ENCODE results near the gene GNRH2. TPM values are rescaled to one million over a fixed set of nuclear protein-coding genes. Genes with fewer than 3 reads are reported as not detected.
"Not testable (repeated sequence)": the region's sequence is repeated elsewhere in the genome, so short reads cannot be mapped to it uniquely, and the experiment has no call there.

The GNRH2 gene
- total RNA-seq, 1 donor from 2014 or later, result not detected

DNA sequence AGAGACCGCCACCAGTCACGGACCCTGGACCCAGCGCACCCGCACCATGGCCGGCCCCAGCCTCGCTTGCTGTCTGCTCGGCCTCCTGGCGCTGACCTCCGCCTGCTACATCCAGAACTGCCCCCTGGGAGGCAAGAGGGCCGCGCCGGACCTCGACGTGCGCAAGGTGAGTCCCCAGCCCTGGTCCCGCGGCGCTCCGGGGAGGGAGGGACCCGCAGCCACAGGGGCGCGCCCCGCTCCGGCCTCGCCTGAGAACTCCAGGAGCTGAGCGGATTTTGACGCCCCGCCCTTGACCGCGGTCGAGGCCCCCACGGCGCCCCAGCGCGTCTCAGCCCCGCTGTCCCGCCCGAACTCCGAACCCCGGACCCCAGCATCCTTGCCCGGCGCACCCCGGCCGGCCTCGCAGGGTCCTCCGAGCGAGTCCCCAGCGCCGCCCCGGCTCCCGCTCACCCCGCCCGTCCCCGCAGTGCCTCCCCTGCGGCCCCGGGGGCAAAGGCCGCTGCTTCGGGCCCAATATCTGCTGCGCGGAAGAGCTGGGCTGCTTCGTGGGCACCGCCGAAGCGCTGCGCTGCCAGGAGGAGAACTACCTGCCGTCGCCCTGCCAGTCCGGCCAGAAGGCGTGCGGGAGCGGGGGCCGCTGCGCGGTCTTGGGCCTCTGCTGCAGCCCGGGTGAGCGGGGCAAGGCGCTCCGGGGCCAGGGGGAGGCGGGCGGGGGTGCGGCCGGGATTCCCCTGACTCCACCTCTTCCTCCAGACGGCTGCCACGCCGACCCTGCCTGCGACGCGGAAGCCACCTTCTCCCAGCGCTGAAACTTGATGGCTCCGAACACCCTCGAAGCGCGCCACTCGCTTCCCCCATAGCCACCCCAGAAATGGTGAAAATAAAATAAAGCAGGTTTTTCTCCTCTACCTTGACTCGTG is 28.4 kb downstream of the GNRH2 start, which contains the start of gene OXT:
TSS of gene OXT (plus strand) at position 11 of the 920 bp plus-strand sequence. CDS start at position 47, 36 bp downstream.
- intact Hi-C loops (cut with DNase I), result no loop called here
- peak within 1 kb of the TSS; percentile 61 to 62 for H3K4me3 ChIP-seq

GRCh38 chr20:3072530-3073250 is 29.3 kb downstream of the GNRH2 start:
- intact Hi-C loops (cut with DNase I), result no loop called here
- DNase-seq (ENCODE audit: low spot score in 2 of 2), result no peak
- Histone ChIP-seq H3K27ac (no peak overlapping the region), H3K27me3 (no peaks in the 10 kb centered on the region), H3K36me3 (no peaks in the 10 kb centered on the region), H3K4me1 (peaks cover 0 to 6% of the 10 kb centered on the region in 2 donors), H3K4me3 (peak overlapping the region; percentile 61 to 62), H3K9me3 (no peaks in the 10 kb centered on the region)
- TF ChIP-seq, protein P1, sequence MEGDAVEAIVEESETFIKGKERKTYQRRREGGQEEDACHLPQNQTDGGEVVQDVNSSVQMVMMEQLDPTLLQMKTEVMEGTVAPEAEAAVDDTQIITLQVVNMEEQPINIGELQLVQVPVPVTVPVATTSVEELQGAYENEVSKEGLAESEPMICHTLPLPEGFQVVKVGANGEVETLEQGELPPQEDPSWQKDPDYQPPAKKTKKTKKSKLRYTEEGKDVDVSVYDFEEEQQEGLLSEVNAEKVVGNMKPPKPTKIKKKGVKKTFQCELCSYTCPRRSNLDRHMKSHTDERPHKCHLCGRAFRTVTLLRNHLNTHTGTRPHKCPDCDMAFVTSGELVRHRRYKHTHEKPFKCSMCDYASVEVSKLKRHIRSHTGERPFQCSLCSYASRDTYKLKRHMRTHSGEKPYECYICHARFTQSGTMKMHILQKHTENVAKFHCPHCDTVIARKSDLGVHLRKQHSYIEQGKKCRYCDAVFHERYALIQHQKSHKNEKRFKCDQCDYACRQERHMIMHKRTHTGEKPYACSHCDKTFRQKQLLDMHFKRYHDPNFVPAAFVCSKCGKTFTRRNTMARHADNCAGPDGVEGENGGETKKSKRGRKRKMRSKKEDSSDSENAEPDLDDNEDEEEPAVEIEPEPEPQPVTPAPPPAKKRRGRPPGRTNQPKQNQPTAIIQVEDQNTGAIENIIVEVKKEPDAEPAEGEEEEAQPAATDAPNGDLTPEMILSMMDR (IDR thresholded peaks at IDR 0.05), result no peak

More for the DNA sequence above, 28.4 kb downstream of the GNRH2 start, which contains the start of gene OXT:
- DNase-seq (ENCODE audit: low spot score in 2 of 2), result no peak
- no peaks in the 10 kb centered on the region for H3K36me3 ChIP-seq
- H3K4me1 ChIP-seq, result peaks cover 0 to 6% of the 10 kb centered on the region in 2 donors
- TF ChIP-seq, protein P1 (IDR thresholded peaks at IDR 0.05), result no peak
- no peak within 1 kb of the TSS for H3K27ac ChIP-seq
- H3K9me3 ChIP-seq, result no peaks in the 10 kb centered on the region
- H3K27me3 ChIP-seq, result no peaks in the 10 kb centered on the region

DNA sequence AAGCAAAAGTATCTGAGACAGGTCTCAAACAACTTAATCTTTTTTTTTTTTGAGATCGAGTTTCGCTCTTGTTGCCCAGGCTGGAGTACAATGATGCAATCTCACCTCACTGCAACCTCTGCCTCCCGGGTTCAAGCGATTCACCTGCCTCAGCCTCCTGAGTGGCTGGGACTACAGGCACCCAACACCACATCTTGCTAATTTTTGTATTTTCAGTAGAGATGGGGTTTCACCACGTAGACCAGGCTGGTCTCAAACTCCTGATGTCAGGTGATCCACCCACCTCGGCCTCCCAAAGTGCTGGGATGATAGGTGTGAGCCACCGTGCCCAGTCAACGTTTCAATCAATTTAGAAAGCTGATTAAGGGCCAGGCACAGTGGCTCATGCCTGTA is 29.8 kb downstream of the GNRH2 start:
- intact Hi-C loops (cut with DNase I); H3K9me3 ChIP-seq; H3K4me3 ChIP-seq; H3K27me3 ChIP-seq; H3K36me3 ChIP-seq; H3K4me1 ChIP-seq; DNase-seq (ENCODE audit: low spot score in 2 of 2); H3K27ac ChIP-seq: not testable (repeated sequence)

- intact Hi-C loops (cut with DNase I), result no loop called here
- Histone ChIP-seq H3K4me1 (peaks cover 0 to 6% of the 10 kb centered on the region in 2 donors), H3K27ac (no peak overlapping the region), H3K4me3 (no peak overlapping the region), H3K9me3 (no peaks in the 10 kb centered on the region), H3K27me3 (no peaks in the 10 kb centered on the region), H3K36me3 (no peaks in the 10 kb centered on the region)
- no peak for DNase-seq (ENCODE audit: low spot score in 2 of 2)
- TF ChIP-seq, protein P1 (IDR thresholded peaks at IDR 0.05), result no peak
These were observed 31.4 kb downstream of the GNRH2 start for GRCh38 chr20:3074812-3075211.

DNA sequence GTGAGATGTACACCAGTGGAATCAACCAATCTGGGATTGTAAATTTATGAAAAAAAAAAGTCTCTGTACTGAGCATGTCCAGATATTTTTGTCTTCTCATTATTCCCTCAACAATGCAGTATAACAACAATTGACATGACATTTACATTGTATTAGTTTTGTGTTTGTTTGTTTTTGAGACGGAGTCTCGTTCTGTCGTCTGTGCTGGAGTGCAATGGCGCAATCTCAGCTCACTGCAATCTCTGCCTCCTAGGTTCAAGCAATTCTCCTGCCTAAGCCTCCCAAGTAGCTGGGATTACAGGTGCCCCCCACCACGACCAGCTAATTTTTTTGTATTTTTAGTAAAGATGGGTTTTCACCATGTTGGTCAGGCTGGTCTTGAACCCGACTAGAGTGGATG is 31.9 kb downstream of the GNRH2 start:
- H3K4me3 ChIP-seq; intact Hi-C loops (cut with DNase I): not testable (repeated sequence)

GRCh38 chr20:3077618-3078134 is 34.3 kb downstream of the GNRH2 start:
- no peak for DNase-seq (ENCODE audit: low spot score in 2 of 2)
- H3K9me3 ChIP-seq, result no peaks in the 10 kb centered on the region
- H3K27me3 ChIP-seq, result peaks cover 7% of the 10 kb centered on the region

More for the DNA sequence above, 31.9 kb downstream of the GNRH2 start:
- not testable (repeated sequence) for H3K27me3 ChIP-seq; H3K36me3 ChIP-seq; DNase-seq (ENCODE audit: low spot score in 2 of 2); H3K9me3 ChIP-seq; H3K4me1 ChIP-seq; H3K27ac ChIP-seq

More at GRCh38 chr20:3077618-3078134, 34.3 kb downstream of the GNRH2 start:
- TF ChIP-seq, protein P1 (IDR thresholded peaks at IDR 0.05), result no peak
- Histone ChIP-seq H3K4me1 (no peaks in the 10 kb centered on the region), H3K4me3 (no peak overlapping the region), H3K36me3 (no peaks in the 10 kb centered on the region), H3K27ac (no peak overlapping the region)
- intact Hi-C loops (cut with DNase I), result no loop called here

All from ascending aorta (tissue), 2 donors.